ENCODE results near the gene NVL. TPM values are rescaled to one million over a fixed set of nuclear protein-coding genes. Genes with fewer than 3 reads are reported as not detected.

Gene NVL
- 10 to 100 TPM; 44.1 to 48.7 TPM for total RNA-seq
- polyA plus RNA-seq, result 10 to 100 TPM; 13.6 to 16.9 (median 16.2) TPM
- total RNA-seq, result 45.0 to 56.1 (median 50.5) reads per million in 6 experiments

DNA sequence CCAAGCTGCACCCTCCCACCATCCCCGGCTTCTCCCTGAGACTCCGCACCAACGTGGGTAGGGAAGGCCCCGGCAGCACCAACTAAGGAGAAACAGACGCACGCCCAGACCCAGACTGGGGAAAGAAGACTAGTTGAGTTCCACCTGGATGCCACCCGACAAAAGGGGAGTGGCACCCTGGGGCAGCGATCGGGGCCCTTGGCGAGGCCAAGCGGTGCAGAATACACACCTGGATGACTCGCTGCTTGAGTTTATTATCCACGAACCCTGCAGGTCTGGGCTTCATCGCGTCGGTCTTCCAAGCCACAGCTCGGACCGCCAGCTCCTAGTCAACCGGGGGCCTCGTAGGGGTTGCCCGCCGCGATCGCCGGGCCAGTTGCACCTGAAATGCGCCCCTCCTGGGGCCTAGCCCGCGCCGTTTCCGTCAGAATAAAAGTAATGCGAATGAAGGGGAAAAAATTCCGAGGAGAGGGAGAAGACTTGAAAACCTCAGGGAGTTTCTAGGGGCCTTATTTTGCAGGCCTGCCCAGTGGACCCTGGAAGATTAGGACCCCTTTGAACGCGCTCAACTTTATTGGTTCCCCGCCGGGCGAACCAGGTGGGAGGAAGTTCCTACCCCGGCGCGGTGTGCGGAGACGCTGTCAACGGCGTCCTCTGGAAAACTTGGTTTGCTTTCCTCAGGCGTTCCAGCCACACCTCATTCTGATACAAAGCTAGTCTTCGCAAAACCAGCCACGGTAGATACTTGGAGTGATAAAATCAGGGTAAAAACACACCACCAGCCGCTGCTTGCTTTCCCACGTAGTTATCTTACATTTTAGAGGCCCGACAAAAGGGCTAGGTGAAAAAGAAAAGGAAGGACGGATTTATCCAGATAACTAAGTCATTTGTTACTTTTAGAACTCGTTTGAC is at the start of gene NVL:
TSS of gene NVL (minus strand) at position 331 of the 912 bp plus-strand sequence. CDS start at position 286, 45 bp downstream.
- DNase-seq (peak; percentile 67 to 91 (median 77)), ATAC-seq (peak; percentile 93 to 94)
- Mint-ChIP-seq H3K27me3 (no peaks in the 10 kb centered on the region), H3K9me3 (no peaks in the 10 kb centered on the region), H3K4me3 (peak within 1 kb of the TSS; percentile 91 to 99 (median 97)), H3K27ac (peak within 1 kb of the TSS; percentile 97 to 100 (median 100)), H3K4me1 (peaks cover 17 to 63% (median 46%) of the 10 kb centered on the region in 4 donors), H3K36me3 (peaks cover 0 to 19% (median 0%) of the 10 kb centered on the region in 3 donors)
- POLR2A ChIA-PET, result interaction anchor here (0.6 to 1.5 kb wide), 17 partner anchors 9 to 216 kb away, joined by 3 to 12 read pairs (median 5); partner anchors contain the start of genes CNIH4, DEGS1, FBXO28 and WDR26

DNA sequence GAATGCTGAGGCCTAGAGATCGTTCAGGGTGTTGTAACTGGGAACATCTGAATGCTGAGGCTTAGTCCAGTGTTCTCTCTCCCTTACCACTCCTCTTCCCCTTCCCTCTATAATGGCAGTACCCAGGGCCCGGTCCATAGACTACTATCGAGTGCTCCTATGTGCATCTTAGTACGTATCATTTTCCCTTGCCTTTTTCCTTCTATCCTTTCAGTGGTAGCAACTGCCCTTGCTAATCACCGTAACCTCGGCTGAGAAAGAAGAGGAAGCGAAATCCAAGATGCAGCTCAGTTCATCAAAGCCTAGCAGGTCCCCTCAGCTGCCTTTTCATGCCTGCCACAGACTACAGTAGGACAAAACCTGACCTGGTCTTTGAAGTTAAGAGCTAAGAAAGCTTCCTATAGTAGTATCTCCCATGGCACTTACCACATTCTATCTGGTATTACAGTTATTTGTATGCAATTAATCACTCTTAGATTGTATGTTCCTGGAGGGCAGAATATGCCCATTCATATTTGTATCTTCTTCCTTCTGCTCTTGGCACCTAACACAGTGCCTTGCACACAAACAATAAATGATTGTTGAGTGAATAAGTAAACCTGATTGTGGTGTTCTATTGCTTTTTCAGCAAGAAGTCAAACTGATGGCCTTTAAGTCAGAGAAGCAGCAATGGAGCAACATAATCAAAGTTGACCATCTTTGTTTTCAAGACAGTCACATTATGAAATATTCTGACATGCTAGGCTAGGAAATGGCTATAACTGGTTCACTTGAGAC is 49.1 kb upstream of the NVL start:
- peak in 1 of 10 donors; percentile 11 for DNase-seq
- ATAC-seq, result no peak
- H3K27ac Mint-ChIP-seq, result peak overlapping the region; percentile 66 to 92 (median 81)

DNA sequence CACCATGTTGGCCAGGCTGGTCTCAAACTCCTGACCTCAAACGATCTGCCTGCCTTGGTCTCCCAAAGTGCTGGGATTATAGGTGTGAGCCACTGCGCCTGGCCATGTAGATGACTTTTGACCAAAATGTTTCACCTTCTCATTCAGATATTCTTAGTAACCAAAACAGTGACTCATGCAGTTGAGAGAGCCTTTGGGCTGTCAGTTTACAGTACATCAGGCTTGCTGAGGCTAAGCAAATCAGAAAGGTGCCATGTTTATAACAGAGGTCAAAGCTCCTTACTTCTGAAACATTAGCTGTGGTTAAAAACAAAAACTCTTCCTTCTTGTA is 47.7 kb upstream of the NVL start:
- DNase-seq (peak in 2 of 10 donors; percentile 19 to 26), ATAC-seq (peak; percentile 42 to 60)
- Mint-ChIP-seq H3K36me3 (peaks cover 11 to 48% (median 19%) of the 10 kb centered on the region in 3 donors), H3K4me3 (peak overlapping the region; percentile 38 to 81 (median 64)), H3K4me1 (peaks cover 53 to 92% (median 91%) of the 10 kb centered on the region in 4 donors), H3K27me3 (no peaks in the 10 kb centered on the region), H3K9me3 (no peaks in the 10 kb centered on the region), H3K27ac (peak overlapping the region; percentile 68 to 93 (median 86))
- POLR2A ChIA-PET, result interaction anchor here (1.0 to 1.7 kb wide), 4 partner anchors 10 to 195 kb away, joined by 3 to 8 read pairs (median 4); partner anchors contain the start of genes CNIH4 and DEGS1

More for the DNA sequence above, 49.1 kb upstream of the NVL start:
- peaks cover 9 to 37% (median 19%) of the 10 kb centered on the region in 3 donors for H3K36me3 Mint-ChIP-seq
- no peaks in the 10 kb centered on the region for H3K9me3 Mint-ChIP-seq
- POLR2A ChIA-PET, result interaction anchor here (0.7 to 1.9 kb wide), 3 partner anchors 9 to 27 kb away, joined by 3 to 11 read pairs (median 4); partner anchors contain the start of gene CNIH4
- H3K4me3 Mint-ChIP-seq, result peak overlapping the region; percentile 63 to 81 (median 76)
- H3K4me1 Mint-ChIP-seq, result peaks cover 49 to 93% (median 90%) of the 10 kb centered on the region in 4 donors
- H3K27me3 Mint-ChIP-seq, result no peaks in the 10 kb centered on the region

DNA sequence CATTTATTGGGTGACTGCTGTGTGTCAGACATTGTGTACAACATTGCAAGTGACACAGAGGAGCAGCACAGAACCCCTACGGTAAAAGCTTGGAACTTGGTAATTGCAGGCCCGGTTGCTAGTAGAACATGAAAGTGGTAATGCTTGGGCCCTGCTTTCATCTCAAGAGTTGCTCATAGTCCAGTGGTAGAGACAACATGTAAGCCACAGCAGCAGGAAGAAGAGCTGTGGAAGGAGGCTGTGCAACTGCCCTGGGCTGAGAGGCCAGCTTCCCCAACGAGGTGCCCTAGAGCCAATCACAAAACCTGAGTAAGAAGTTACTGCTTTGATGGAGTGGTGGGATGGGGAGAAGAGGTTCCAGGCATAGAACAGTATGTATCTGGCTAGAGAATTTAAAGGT is 45.1 kb upstream of the NVL start:
- Mint-ChIP-seq H3K4me3 (peak overlapping the region in 8 of 10 donors; percentile 20 to 69 (median 50)), H3K36me3 (peaks cover 16 to 72% (median 33%) of the 10 kb centered on the region in 3 donors), H3K27ac (peak overlapping the region; percentile 74 to 93 (median 86)), H3K27me3 (no peaks in the 10 kb centered on the region), H3K4me1 (peaks cover 44 to 76% (median 72%) of the 10 kb centered on the region in 4 donors), H3K9me3 (no peaks in the 10 kb centered on the region)
- ATAC-seq (no peak), DNase-seq (no peak)
- POLR2A ChIA-PET, result interaction anchor here (0.6 to 1.9 kb wide), 3 partner anchors 8 to 18 kb away, joined by 3 to 5 read pairs (median 4); partner anchors contain the start of gene CNIH4

DNA sequence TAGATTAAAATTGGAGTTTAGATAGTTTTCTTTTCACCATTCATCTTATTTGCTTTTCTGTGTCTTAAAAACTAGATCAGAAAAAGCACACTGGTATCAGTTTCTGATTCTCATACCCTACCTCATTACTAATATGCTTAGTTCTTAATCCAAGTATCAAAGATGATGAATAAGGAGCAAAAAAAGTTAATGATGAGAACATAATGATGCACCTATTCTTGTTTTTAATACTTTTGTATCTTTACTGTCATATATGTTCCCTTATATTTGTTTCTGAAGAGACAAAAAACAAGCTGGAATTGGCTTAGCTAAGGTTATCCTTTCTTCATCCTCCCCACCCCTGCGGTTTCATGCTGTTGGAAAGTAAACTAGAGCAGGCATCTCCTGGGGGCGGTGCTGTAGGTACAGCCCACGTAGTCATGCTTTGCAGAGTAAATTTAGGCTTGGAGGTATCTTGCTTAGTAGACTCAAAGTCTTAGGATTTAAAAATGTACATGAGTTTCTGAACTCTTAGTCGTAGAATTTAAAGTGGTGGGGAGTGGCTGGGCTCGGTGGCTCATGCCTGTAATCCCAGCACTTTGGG is 43.1 kb upstream of the NVL start:
- no peaks in the 10 kb centered on the region for H3K9me3 Mint-ChIP-seq
- no peak for ATAC-seq
- DNase-seq, result no peak
- peaks cover 16 to 90% (median 44%) of the 10 kb centered on the region in 3 donors for H3K36me3 Mint-ChIP-seq
- H3K4me1 Mint-ChIP-seq, result peaks cover 36 to 65% (median 59%) of the 10 kb centered on the region in 4 donors
- peak overlapping the region in 8 of 10 donors; percentile 15 to 89 (median 75) for H3K27ac Mint-ChIP-seq
- POLR2A ChIA-PET, result interaction anchor here (0.6 to 1.4 kb wide), 2 partner anchors 8 to 201 kb away, joined by 3 to 5 read pairs; no protein-coding TSS in a partner anchor
- no peak overlapping the region for H3K4me3 Mint-ChIP-seq
- H3K27me3 Mint-ChIP-seq, result no peaks in the 10 kb centered on the region

DNA sequence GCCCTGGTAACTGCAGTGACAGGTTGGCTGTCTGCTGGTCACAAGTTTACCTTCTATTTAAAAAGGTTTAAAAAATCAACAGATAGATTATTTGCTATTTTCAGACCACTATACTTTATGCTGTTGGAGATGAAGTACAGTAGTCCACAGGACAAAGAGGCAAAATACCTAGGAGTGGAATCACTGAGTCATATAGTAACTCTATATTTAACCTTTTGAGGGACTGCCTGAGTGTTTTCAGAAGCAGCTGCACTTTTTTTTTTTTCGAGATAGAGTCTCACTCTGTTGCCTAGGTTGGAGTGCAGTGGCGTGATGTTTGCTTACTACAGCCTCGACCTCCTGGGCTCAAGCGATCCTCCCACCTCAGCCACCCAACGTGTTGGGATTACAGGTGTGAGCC is 38.4 kb upstream of the NVL start:
- peaks cover 13 to 89% (median 44%) of the 10 kb centered on the region in 3 donors for H3K36me3 Mint-ChIP-seq
- H3K27me3 Mint-ChIP-seq, result no peaks in the 10 kb centered on the region
- DNase-seq (no peak), ATAC-seq (no peak)
- no peaks in the 10 kb centered on the region for H3K9me3 Mint-ChIP-seq
- POLR2A ChIA-PET, result interaction anchor here (1.5 kb wide), 1 partner anchor 11 kb away, joined by 3 read pairs; no protein-coding TSS in a partner anchor
- H3K27ac Mint-ChIP-seq, result peak overlapping the region in 1 of 10 donors; percentile 59
- peaks cover 14 to 45% (median 32%) of the 10 kb centered on the region in 4 donors for H3K4me1 Mint-ChIP-seq
- H3K4me3 Mint-ChIP-seq, result no peak overlapping the region

DNA sequence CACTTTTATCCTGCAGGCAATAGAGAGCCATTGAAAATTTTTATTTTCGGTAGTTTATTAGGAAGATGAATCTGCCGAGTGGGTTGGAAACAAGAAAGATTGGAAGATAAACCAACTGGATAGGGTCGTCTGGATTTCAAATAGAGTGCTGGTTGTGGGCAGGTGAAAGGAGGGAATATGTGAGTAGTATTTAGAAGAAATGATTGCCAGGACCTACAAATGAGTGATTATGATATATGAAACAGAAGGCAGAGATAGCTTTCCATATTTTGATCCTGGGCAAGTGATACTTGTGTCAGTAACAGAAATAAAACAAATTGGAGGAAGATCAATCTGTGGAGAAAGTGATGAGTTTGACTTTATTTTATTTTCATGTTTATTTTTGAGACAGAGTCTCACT is 29.2 kb upstream of the NVL start:
- H3K27me3 Mint-ChIP-seq, result no peaks in the 10 kb centered on the region
- ATAC-seq (no peak), DNase-seq (no peak)
- no peaks in the 10 kb centered on the region for H3K9me3 Mint-ChIP-seq
- H3K4me3 Mint-ChIP-seq, result peak overlapping the region; percentile 29 to 97 (median 94)
- H3K36me3 Mint-ChIP-seq, result peaks cover 5 to 35% (median 9%) of the 10 kb centered on the region in 3 donors
- peak overlapping the region in 4 of 10 donors; percentile 16 to 52 (median 28) for H3K27ac Mint-ChIP-seq
- peaks cover 30 to 72% (median 64%) of the 10 kb centered on the region in 4 donors for H3K4me1 Mint-ChIP-seq
- POLR2A ChIA-PET, result interaction anchor here (1.3 kb wide), 1 partner anchor 12 kb away, joined by 3 read pairs; no protein-coding TSS in a partner anchor

DNA sequence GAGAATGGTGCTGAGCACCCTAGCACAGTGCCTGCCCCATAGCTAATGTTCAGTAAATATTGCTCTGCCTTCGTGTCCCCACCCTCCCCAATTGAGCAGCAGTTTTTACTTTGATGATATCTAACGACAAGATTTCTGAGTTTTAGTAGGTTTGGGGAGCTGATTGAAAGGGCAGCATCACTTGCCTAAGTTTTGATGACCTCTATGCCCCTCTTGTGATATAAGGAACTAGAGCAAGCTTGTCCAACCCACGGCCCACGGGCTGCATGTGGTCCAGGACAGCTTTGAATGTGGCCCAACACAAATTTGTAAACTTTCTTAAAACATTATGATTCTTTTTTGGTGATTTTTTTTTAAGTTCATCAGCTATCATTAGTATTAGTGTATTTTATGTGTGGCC is 28.3 kb upstream of the NVL start:
- no peaks in the 10 kb centered on the region for H3K27me3 Mint-ChIP-seq
- H3K36me3 Mint-ChIP-seq, result peaks cover 3 to 26% (median 5%) of the 10 kb centered on the region in 3 donors
- peak overlapping the region in 7 of 10 donors; percentile 35 to 93 (median 87) for H3K27ac Mint-ChIP-seq
- ATAC-seq, result no peak
- H3K4me1 Mint-ChIP-seq, result peaks cover 28 to 72% (median 64%) of the 10 kb centered on the region in 4 donors
- H3K9me3 Mint-ChIP-seq, result no peaks in the 10 kb centered on the region
- peak overlapping the region; percentile 89 to 97 (median 94) for H3K4me3 Mint-ChIP-seq
- POLR2A ChIA-PET, result interaction anchor here (1.4 to 2.5 kb wide), 7 partner anchors 10 to 74 kb away, joined by 3 to 11 read pairs (median 7); partner anchors contain the start of gene NVL
- no peak for DNase-seq

DNA sequence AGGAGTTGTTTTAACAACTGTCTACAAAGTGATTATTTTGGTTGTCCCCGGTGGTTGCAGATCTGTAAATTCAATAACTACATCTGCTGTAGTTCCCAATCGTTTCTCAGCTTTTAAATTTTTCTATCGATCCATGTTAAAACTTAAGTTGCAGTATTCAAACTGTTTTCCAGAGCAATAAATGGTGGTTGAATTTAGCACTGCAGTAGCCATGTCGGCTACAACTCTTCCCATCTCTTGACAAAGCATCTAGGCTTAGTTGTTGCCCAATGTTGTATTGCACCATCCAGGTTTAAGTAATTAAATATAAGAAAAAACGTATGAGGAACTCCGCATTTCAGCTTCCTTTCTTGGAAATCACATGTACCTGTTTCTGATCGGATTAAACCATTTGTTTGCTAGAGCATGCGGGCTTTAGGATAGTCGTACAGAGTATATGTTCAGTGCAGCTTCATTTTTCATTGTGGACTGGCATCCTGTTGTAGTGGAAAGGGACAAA is 27.7 kb upstream of the NVL start:
- no peaks in the 10 kb centered on the region for H3K9me3 Mint-ChIP-seq
- H3K4me3 Mint-ChIP-seq, result peak overlapping the region; percentile 89 to 97 (median 94)
- no peak for ATAC-seq
- H3K27ac Mint-ChIP-seq, result peak overlapping the region; percentile 76 to 94 (median 90)
- POLR2A ChIA-PET, result interaction anchor here (1.4 to 2.5 kb wide), 9 partner anchors 10 to 75 kb away, joined by 3 to 11 read pairs (median 5); partner anchors contain the start of gene NVL
- H3K4me1 Mint-ChIP-seq, result peaks cover 28 to 68% (median 59%) of the 10 kb centered on the region in 4 donors
- H3K27me3 Mint-ChIP-seq, result no peaks in the 10 kb centered on the region
- DNase-seq, result no peak
- peaks cover 3 to 22% (median 5%) of the 10 kb centered on the region in 3 donors for H3K36me3 Mint-ChIP-seq

DNA sequence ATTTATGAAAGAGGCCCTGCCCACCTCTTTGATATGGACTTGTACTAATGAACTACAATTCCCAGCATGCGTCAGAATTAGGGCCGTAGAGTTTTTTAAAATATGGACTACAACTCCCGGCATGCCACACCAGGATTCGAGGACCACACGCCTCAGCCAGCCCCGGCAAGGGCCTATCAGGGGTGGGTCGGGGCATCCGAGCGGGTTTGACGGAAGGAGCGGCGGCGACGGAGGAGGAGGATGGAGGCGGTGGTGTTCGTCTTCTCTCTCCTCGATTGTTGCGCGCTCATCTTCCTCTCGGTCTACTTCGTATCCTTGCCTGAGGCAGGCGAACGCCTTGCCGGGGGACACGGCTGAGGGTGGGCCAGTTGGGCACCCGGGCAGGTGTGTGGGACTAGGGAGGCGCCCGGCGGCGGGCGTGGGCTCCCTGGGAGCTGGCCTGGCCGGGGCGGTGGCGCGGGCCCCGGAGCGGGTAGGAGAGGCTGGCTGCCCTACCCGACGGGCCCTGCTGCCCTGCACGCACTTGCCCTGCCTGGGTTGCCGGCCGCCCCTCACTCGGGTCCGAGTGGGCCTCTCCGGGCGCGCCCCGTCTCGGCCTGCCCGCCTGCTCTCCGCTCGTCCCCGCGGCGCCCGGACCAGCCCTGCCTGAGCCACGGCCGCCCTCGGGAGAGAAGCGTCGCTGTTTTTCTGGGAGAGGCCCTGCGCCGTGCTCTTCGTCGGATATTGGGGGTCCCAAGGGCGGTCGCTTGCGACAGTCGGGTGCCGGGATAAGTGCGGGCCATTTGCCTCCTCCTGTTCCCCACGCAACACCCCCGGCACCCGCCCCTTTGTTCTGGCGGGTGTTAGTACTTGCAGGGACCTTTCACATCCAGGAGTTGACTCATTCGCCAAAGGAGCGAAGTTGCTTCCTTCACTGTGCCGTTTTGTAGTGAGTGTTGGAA is 27.0 kb upstream of the NVL start, which contains the start of gene CNIH4:
TSS of gene CNIH4 (plus strand) at position 195 of the 941 bp plus-strand sequence. CDS start at position 241, 46 bp downstream.
- H3K4me1 Mint-ChIP-seq, result peaks cover 26 to 61% (median 53%) of the 10 kb centered on the region in 4 donors
- peaks cover 0 to 15% (median 5%) of the 10 kb centered on the region in 3 donors for H3K36me3 Mint-ChIP-seq
- peak; percentile 82 to 96 (median 90) for DNase-seq
- H3K27me3 Mint-ChIP-seq, result no peaks in the 10 kb centered on the region
- peak within 1 kb of the TSS; percentile 76 to 94 (median 92) for H3K27ac Mint-ChIP-seq
- ATAC-seq, result peak; percentile 98
- POLR2A ChIA-PET, result interaction anchor here (0.8 to 2.5 kb wide), 11 partner anchors 11 to 174 kb away, joined by 3 to 11 read pairs (median 5); partner anchors contain the start of genes DEGS1, NVL and WDR26
- H3K4me3 Mint-ChIP-seq, result peak within 1 kb of the TSS; percentile 89 to 97 (median 94)
- no peaks in the 10 kb centered on the region for H3K9me3 Mint-ChIP-seq

Data from naive thymus-derived CD8-positive, alpha-beta T cell (primary cell).